Measurements from ENCODE around the gene MSH5.
A peak's percentile ranks its signal among the peaks of the same experiment; 100 is the strongest.
"Not testable (repeated sequence)": the region's sequence is repeated elsewhere in the genome, so short reads cannot be mapped to it uniquely, and the experiment has no call there.

The MSH5 gene

GRCh38 chr6:31778999-31779885 is 39.4 kb downstream of the MSH5 start:
- DNase-seq (ENCODE audit: low read depth): no peak

DNA sequence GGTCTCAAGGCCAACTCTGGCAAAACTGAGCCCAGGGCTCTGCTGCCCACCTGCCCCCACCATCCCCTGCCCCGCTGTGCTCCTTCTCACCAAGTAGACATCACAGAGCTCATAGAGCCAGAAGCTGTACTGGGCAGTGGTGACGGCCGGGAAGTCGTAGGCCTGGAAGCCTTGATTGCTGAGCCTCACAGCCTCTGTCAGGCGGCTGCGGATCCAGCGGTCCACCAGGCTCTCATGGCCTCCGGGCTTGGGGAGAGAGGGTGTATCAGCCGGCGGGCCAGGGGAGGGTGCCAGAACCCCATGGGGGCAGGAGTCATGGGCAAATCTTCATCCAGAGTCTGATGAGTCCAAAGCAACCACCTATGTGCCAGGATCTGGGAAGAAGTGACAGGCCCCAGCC is 40.1 kb downstream of the MSH5 start:
- no peak for DNase-seq (ENCODE audit: low read depth)

GRCh38 chr6:31780507-31781243 is 40.9 kb downstream of the MSH5 start:
- no peak for DNase-seq (ENCODE audit: low read depth)

- no peak for DNase-seq (ENCODE audit: low read depth)
These were observed 41.7 kb downstream of the MSH5 start for GRCh38 chr6:31781244-31782125.

GRCh38 chr6:31782126-31782855 is 42.5 kb downstream of the MSH5 start:
- no peak for DNase-seq (ENCODE audit: low read depth)

DNA sequence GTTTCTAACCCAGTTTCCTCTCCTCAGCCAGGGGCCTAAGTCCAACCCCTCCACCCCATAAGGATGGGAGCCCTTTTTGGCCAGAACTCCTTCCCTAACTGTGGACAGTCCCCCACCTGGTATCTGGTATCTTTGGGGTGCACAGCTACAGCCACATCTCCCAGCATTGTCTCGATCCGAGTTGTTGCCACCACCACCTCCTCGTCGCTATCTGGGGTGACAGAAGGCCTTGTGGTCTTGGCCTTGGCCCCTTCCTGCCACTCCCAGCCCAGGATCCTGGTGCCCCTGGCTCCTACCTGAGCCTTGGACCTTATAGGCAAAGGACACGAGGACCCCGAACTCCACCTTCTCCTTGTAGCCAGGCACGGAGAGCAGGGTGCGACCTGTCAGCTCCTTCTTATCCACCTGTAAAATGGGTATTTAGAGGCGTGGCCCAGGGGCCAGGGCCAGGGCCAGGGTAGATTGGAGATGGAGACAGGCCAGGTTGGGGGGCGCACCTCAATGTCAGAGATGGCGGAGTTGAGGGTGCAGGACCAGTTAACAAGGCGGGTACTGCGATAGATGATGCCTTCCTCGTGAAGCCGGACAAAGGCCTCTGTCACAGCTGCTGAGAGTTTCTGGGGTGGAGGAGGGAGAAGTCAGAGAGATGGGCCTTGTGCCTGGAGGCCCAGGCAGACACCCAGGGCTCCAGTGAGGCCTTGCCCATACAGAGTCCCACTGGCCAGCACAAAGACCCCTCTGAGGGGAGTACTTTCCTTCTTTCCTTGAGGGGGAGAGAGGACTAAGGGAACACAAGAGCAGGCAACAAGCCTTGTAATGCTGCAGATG is 44.5 kb downstream of the MSH5 start:
- no peak for DNase-seq (ENCODE audit: low read depth)

GRCh38 chr6:31785475-31785874 is 45.7 kb downstream of the MSH5 start:
- no peak for DNase-seq (ENCODE audit: low read depth)

- no peak for DNase-seq (ENCODE audit: low read depth)
These were observed 51.7 kb downstream of the MSH5 start for GRCh38 chr6:31791324-31792089.

- DNase-seq (ENCODE audit: low read depth): no peak
These were observed 52.2 kb downstream of the MSH5 start for GRCh38 chr6:31792090-31792374.

GRCh38 chr6:31792761-31793171 is 53.0 kb downstream of the MSH5 start:
- DNase-seq (ENCODE audit: low read depth): no peak

DNA sequence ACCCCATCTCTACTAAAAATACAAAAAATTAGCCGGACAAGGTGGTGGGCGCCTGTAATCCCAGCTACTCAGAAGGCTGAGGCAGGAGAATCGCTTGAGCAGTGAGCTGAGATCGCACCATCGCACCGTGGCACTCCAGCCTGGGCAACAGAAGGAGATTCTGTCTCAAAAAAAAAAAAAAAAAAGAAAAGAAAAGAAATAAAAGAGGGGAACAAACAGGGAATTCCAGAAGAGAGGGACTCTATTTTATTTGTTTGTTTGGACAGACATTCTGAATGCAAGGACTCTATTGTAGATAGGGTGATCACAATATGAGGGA is 54.1 kb downstream of the MSH5 start:
- not testable (repeated sequence) for DNase-seq (ENCODE audit: low read depth)

- DNase-seq (ENCODE audit: low read depth): no peak
These were observed 54.6 kb downstream of the MSH5 start for GRCh38 chr6:31794294-31794865.

- DNase-seq (ENCODE audit: low read depth): no peak
These were observed 55.2 kb downstream of the MSH5 start for GRCh38 chr6:31794866-31795615.

- peak; percentile 77 for DNase-seq (ENCODE audit: low read depth)
These were observed 56.0 kb downstream of the MSH5 start, which contains the start of gene VARS1 for GRCh38 chr6:31795616-31796298. VARS1 (minus strand) TSS chr6:31795752; CDS start chr6:31795217, 535 bp downstream.

GRCh38 chr6:31796993-31797385 is 57.2 kb downstream of the MSH5 start:
- DNase-seq (ENCODE audit: low read depth): no peak

DNA sequence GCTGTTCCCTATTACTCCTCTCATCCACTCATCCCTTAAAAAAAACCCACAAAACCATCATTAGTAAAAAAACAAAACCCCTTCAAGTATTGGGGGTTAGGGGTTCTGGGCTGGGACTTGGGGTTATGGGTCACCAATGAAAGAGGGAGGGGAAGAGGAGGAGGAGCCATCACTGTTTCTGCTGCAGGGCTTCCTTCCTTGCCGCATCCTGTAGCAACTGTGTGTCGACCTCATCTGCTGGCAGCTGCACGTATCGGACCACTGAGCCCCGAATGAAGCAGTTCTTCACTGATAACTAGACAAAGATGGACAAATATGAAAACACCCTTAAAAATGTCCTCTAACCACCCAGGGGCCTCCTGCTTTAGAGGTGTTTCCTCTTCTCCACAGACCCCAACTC is 57.8 kb downstream of the MSH5 start:
- DNase-seq (ENCODE audit: low read depth): no peak

GRCh38 chr6:31799781-31800180 is 60.0 kb downstream of the MSH5 start:
- DNase-seq (ENCODE audit: low read depth): no peak

All from stromal cell of bone marrow (primary cell).